ENCODE data around the gene VAX1.
"Not testable (repeated sequence)": the region's sequence is repeated elsewhere in the genome, so short reads cannot be mapped to it uniquely, and the experiment has no call there.

The VAX1 gene

GRCh38 chr10:117134306-117135025 is 3.6 kb downstream of the VAX1 start:
- H3K36me3 ChIP-seq (ENCODE audit: insufficient read depth, low read length) = no peaks in the 10 kb centered on the region; the same call in 1 of the 2 replicates
- H3K4me3 ChIP-seq = peak overlapping the region; percentile 85
- peak overlapping the region; percentile 62 for H3K9ac ChIP-seq (ENCODE audit: insufficient read length)
- DNase-seq (ENCODE audit: low read depth, low spot score) = no peak
- H3K27ac ChIP-seq = peak overlapping the region; percentile 97
- TF ChIP-seq POLR2AphosphoS5 (IDR thresholded peaks at IDR 0.05; ENCODE audit: borderline replicate concordance, low read depth, low read length) (peak; percentile 34), EZH2 (IDR thresholded peaks at IDR 0.05) (no peak)
- H3K9me3 ChIP-seq (ENCODE audit: low read depth, low read length) = no peaks in the 10 kb centered on the region

- TF ChIP-seq POLR2AphosphoS5 (IDR thresholded peaks at IDR 0.05; ENCODE audit: borderline replicate concordance, low read depth, low read length) = no peak
- peak overlapping the region; percentile 80 for H3K9ac ChIP-seq (ENCODE audit: insufficient read length)
- DNase-seq (ENCODE audit: low read depth, low spot score) = no peak
- H3K4me3 ChIP-seq = peak overlapping the region; percentile 72
- no peaks in the 10 kb centered on the region; the same call in 1 of the 2 replicates for H3K36me3 ChIP-seq (ENCODE audit: insufficient read depth, low read length)
- no peaks in the 10 kb centered on the region for H3K9me3 ChIP-seq (ENCODE audit: low read depth, low read length)
- peak overlapping the region; percentile 97 for H3K27ac ChIP-seq
These were observed 4.1 kb downstream of the VAX1 start for GRCh38 chr10:117134056-117134305.

- DNase-seq (ENCODE audit: low read depth, low spot score) = no peak
- peak overlapping the region; percentile 97 for H3K27ac ChIP-seq
- TF ChIP-seq POLR2AphosphoS5 (IDR thresholded peaks at IDR 0.05; ENCODE audit: borderline replicate concordance, low read depth, low read length) (peak; percentile 14; the same call in 1 of the 2 replicates), FOXP2 (optimal IDR thresholded peaks at IDR 0.05; ENCODE audit: control extremely low read depth, extremely low read length, insufficient read depth) (no peak)
- H3K9me3 ChIP-seq (ENCODE audit: low read depth, low read length) = no peaks in the 10 kb centered on the region
- H3K9ac ChIP-seq (ENCODE audit: insufficient read length) = peak overlapping the region; percentile 80
- H3K4me3 ChIP-seq = peak overlapping the region; percentile 72
- H3K36me3 ChIP-seq (ENCODE audit: insufficient read depth, low read length) = no peaks in the 10 kb centered on the region; the same call in 1 of the 2 replicates
These were observed 4.6 kb downstream of the VAX1 start for GRCh38 chr10:117133273-117134055.

- DNase-seq (ENCODE audit: low read depth, low spot score) = no peak
- Histone ChIP-seq H3K27ac (peak overlapping the region; percentile 97), H3K4me3 (peak overlapping the region; percentile 72), H3K36me3 (ENCODE audit: insufficient read depth, low read length) (no peaks in the 10 kb centered on the region; the same call in 1 of the 2 replicates), H3K9ac (ENCODE audit: insufficient read length) (peak overlapping the region; percentile 80), H3K9me3 (ENCODE audit: low read depth, low read length) (no peaks in the 10 kb centered on the region)
- no peak for TF ChIP-seq EZH2 (IDR thresholded peaks at IDR 0.05)
- no peak for TF ChIP-seq POLR2AphosphoS5 (IDR thresholded peaks at IDR 0.05; ENCODE audit: borderline replicate concordance, low read depth, low read length)
These were observed 5.3 kb downstream of the VAX1 start for GRCh38 chr10:117132751-117133231.

- no peaks in the 10 kb centered on the region for H3K9me3 ChIP-seq (ENCODE audit: low read depth, low read length)
- H3K4me3 ChIP-seq = peak overlapping the region; percentile 72
- TF ChIP-seq POLR2AphosphoS5 (IDR thresholded peaks at IDR 0.05; ENCODE audit: borderline replicate concordance, low read depth, low read length) (no peak), EZH2 (IDR thresholded peaks at IDR 0.05) (no peak), FOXP2 (optimal IDR thresholded peaks at IDR 0.05; ENCODE audit: control extremely low read depth, extremely low read length, insufficient read depth) (no peak)
- peak overlapping the region; percentile 80 for H3K9ac ChIP-seq (ENCODE audit: insufficient read length)
- H3K36me3 ChIP-seq (ENCODE audit: insufficient read depth, low read length) = no peaks in the 10 kb centered on the region; the same call in 1 of the 2 replicates
- no peak for DNase-seq (ENCODE audit: low read depth, low spot score)
- H3K27ac ChIP-seq = peak overlapping the region; percentile 97; the same call in 1 of the 2 replicates
These were observed 6.4 kb downstream of the VAX1 start for GRCh38 chr10:117131376-117132327.

- H3K9ac ChIP-seq (ENCODE audit: insufficient read length) = no peak overlapping the region
- no peak for DNase-seq (ENCODE audit: low read depth, low spot score)
- no peaks in the 10 kb centered on the region for H3K9me3 ChIP-seq (ENCODE audit: low read depth, low read length)
- H3K4me3 ChIP-seq = no peak overlapping the region
- no peak for TF ChIP-seq FOXP2 (optimal IDR thresholded peaks at IDR 0.05; ENCODE audit: control extremely low read depth, extremely low read length, insufficient read depth)
- no peak for TF ChIP-seq EZH2 (IDR thresholded peaks at IDR 0.05)
- TF ChIP-seq POLR2AphosphoS5 (IDR thresholded peaks at IDR 0.05; ENCODE audit: borderline replicate concordance, low read depth, low read length) = no peak
- H3K27ac ChIP-seq = peak overlapping the region; percentile 15; the same call in 1 of the 2 replicates
- H3K36me3 ChIP-seq (ENCODE audit: insufficient read depth, low read length) = no peaks in the 10 kb centered on the region; the same call in 1 of the 2 replicates
These were observed 7.2 kb downstream of the VAX1 start for GRCh38 chr10:117130862-117131375.

- TF ChIP-seq FOXP2 (optimal IDR thresholded peaks at IDR 0.05; ENCODE audit: control extremely low read depth, extremely low read length, insufficient read depth) (no peak), EZH2 (IDR thresholded peaks at IDR 0.05) (no peak), POLR2AphosphoS5 (IDR thresholded peaks at IDR 0.05; ENCODE audit: borderline replicate concordance, low read depth, low read length) (no peak)
These were observed 7.7 kb downstream of the VAX1 start for GRCh38 chr10:117130346-117130745.

GRCh38 chr10:117126645-117127044 is 11.4 kb downstream of the VAX1 start:
- DNase-seq (ENCODE audit: low read depth, low spot score); H3K9me3 ChIP-seq (ENCODE audit: low read depth, low read length); H3K4me3 ChIP-seq; H3K9ac ChIP-seq (ENCODE audit: insufficient read length); H3K36me3 ChIP-seq (ENCODE audit: insufficient read depth, low read length); H3K27ac ChIP-seq: not testable (repeated sequence)

More at GRCh38 chr10:117130346-117130745, 7.7 kb downstream of the VAX1 start:
- no peak overlapping the region for H3K27ac ChIP-seq
- H3K36me3 ChIP-seq (ENCODE audit: insufficient read depth, low read length) = no peaks in the 10 kb centered on the region; the same call in 1 of the 2 replicates
- H3K9ac ChIP-seq (ENCODE audit: insufficient read length) = no peak overlapping the region
- no peak for DNase-seq (ENCODE audit: low read depth, low spot score)
- H3K9me3 ChIP-seq (ENCODE audit: low read depth, low read length) = no peaks in the 10 kb centered on the region
- H3K4me3 ChIP-seq = no peak overlapping the region
